HEK293 (cell line): Measurements from ENCODE around the gene ZDHHC3.

Experiments used
- CTCF ChIP-seq: fragments of 450-650 bp; formaldehyde crosslinking; IDR thresholded peaks from 2 replicates; pipeline ENCODE4 v1.5.1; 2016; ENCODE audit warnings: missing biosample characterization, missing genetic modification characterization
- ELK4 ChIP-seq: IDR thresholded peaks from 2 replicates; pipeline ENCODE4 v1.6.1; 2011; ENCODE audit warnings: mild to moderate bottlenecking, low read depth, low read length, borderline replicate concordance
- KLF1 ChIP-seq: fragments of 450-650 bp; formaldehyde crosslinking; IDR thresholded peaks from 2 replicates; pipeline ENCODE4 v1.5.1; 2016; ENCODE audit warnings: missing biosample characterization, missing genetic modification characterization
- TRIM28 ChIP-seq: IDR thresholded peaks from 2 replicates; pipeline ENCODE4 v1.6.1; 2011; ENCODE audit warnings: low read length, control low read depth, borderline replicate concordance
- YY1 ChIP-seq: fragments of 450-650 bp; formaldehyde crosslinking; IDR thresholded peaks from 2 replicates; pipeline ENCODE4 v1.5.1; 2018; ENCODE audit warnings: missing biosample characterization, missing genetic modification characterization
- ZBTB21 ChIP-seq: fragments of 450-650 bp; formaldehyde crosslinking; IDR thresholded peaks from 2 replicates; pipeline ENCODE4 v1.5.1; 2017; ENCODE audit warnings: missing biosample characterization, missing genetic modification characterization
- ZNF112 ChIP-seq: fragments of 450-650 bp; formaldehyde crosslinking; IDR thresholded peaks from 2 replicates; pipeline ENCODE4 v1.5.0; 2017; ENCODE audit warnings: missing biosample characterization, missing genetic modification characterization
- ZNF292 ChIP-seq: fragments of 450-650 bp; formaldehyde crosslinking; IDR thresholded peaks from 2 replicates; pipeline ENCODE4 v1.5.1; 2016; ENCODE audit warnings: low read depth, missing biosample characterization, missing genetic modification characterization, borderline replicate concordance
- ZNF302 ChIP-seq: fragments of 450-650 bp; formaldehyde crosslinking; IDR thresholded peaks from 2 replicates; pipeline ENCODE4 v1.5.1; 2016; ENCODE audit warnings: missing biosample characterization, missing genetic modification characterization, low read depth
- ZNF449 ChIP-seq: fragments of 450-650 bp; formaldehyde crosslinking; IDR thresholded peaks from 2 replicates; pipeline ENCODE4 v1.5.1; 2017; ENCODE audit warnings: missing biosample characterization, mild to moderate bottlenecking, missing genetic modification characterization, moderate library complexity
- ZNF623 ChIP-seq: fragments of 450-650 bp; formaldehyde crosslinking; IDR thresholded peaks from 2 replicates; pipeline ENCODE4 v1.5.1; 2016; ENCODE audit warnings: missing biosample characterization, missing genetic modification characterization

- TF ChIP-seq CTCF (tag by site-specific recombination) (no peak), ZNF302 (tag by site-specific recombination) (no peak), YY1 (tag by site-specific recombination) (no peak), ZNF449 (no peak), ELK4 (no peak), ZBTB21 (tag by site-specific recombination) (no peak), ZNF623 (no peak), TRIM28 (no peak), KLF1 (tag by site-specific recombination) (no peak), ZNF292 (no peak), ZNF112 (tag by site-specific recombination) (no peak)
These were observed 70.4 kb downstream of the ZDHHC3 start for GRCh38 chr3:44905446-44906157.
